Femur (tissue), 1 donor: ENCODE data around the gene DMRT2.

ENCODE experiments used
- DNase-seq: peaks from one replicate; pipeline ENCODE4 v3.0.0-alpha.2; 2017

The DMRT2 gene

GRCh38 chr9:1047591-1048230, 2.4 kb upstream of the DMRT2 start:
- peak; percentile 65 for DNase-seq

- DNase-seq = no peak
Measured at GRCh38 chr9:1048231-1048619, 1.9 kb upstream of the DMRT2 start.

DNA sequence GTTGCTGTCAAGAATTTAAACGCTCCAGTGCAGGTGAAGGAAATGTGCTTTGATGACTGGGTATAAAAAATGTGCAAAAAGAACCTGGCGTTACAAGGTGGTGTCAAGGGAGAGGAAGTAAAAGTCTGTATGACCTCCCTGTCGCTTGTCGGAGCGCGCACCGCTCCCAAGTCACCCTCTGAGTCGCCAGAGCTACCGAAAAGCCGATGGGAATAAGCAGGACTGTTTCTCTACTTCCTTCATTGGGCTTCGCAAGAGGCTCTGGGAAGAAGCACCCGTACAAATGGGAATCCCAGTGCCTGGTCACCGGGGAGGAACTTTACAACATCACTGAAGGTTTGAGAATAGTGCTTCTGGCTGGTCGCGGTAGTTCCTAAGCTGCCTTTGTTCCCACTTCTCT, 1.3 kb upstream of the DMRT2 start:
- DNase-seq = no peak

GRCh38 chr9:1049641-1050040, 516 bp upstream of the DMRT2 start:
- no peak for DNase-seq

- no peak for DNase-seq
Measured at GRCh38 chr9:1051210-1051583, 1.0 kb downstream of the DMRT2 start.

GRCh38 chr9:1051584-1052275, 1.6 kb downstream of the DMRT2 start:
- DNase-seq = no peak

DNA sequence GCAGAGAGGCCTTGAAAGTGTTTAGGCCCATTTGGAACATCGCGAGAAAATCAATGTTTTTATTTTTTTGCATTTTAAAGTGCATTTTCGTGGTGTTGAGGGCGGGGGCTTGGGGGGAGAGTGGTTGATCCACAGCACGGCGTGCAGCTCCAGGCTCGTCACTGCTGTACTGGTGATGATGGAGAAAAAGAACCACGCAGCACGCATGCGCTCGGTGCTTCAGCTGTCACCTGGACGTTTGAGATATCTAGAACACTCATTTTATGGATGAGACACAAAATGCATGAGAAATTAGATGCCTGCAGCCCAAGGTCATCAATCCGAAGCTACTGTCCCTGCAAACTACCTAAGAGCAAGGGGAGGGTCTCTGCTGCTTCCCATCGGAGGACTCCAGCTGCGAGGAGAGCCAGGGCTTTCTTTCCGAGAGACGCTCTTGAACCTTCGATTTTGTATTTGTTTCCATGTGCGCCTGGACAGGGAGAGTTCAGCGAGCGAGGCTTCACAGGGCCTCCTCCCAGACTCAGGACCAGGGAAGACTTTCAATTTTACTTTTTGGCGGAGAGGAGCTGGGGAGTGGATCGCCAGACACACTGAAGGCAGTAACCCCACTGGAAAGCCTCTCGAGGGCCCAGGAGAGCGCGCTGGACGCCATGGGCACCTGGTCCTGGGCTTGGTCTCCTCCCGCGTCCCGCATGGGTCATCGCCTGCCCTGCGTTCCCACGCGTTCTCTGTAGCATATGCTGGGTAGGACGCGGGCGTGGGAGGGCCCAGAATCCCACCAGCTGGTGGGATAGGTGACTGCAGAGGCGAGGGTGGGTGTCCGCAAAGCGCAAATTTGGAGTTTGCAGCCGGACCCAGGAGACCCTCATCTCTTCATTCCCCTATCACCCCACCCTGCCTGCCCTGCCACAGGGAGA, 2.5 kb downstream of the DMRT2 start:
- DNase-seq = no peak

- no peak for DNase-seq
Measured at GRCh38 chr9:1053282-1053621, 3.1 kb downstream of the DMRT2 start.

DNA sequence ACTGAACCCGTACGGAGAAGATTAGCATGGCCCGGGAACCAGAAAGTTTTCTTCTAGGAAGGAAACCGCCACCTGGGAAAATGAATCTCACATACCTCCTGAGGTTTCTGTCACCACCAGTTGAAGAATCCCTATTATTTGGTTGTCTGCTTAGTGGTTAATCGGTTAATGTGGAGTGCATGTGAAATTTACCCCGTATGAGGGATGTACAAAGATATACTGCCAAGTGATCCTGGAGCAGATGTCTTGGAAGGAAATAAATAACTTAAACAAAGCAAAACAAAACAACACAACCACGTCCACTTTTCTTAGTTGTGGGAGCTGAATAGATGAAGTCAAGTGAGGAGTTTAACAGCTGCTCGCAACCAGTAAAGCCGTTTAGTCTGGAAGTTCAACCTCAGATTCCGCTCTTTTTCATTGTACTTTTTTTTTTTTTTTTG, 3.8 kb downstream of the DMRT2 start:
- DNase-seq = no peak

DNA sequence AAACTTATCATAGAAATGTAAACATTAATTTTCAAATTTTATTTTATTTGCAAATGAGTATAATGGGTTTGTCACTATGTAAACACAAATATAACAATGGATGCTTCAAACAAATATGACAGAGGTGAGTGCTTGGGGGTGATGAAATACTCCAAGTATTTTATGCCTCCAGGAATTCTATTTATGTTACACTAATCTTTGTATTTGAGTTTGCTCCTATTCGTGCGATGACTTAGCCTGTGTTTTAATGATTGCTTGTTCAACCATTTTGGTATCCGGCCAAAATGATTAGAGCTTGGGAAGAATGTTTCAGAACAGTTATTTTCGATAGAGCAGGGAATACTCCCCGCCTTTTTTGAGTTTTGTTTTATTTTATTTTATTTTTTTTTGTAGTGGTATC, 5.0 kb downstream of the DMRT2 start:
- DNase-seq = no peak

- no peak for DNase-seq
Measured at GRCh38 chr9:1057910-1058309, 7.8 kb downstream of the DMRT2 start.

GRCh38 chr9:1058826-1059487, 8.8 kb downstream of the DMRT2 start:
- no peak for DNase-seq

DNA sequence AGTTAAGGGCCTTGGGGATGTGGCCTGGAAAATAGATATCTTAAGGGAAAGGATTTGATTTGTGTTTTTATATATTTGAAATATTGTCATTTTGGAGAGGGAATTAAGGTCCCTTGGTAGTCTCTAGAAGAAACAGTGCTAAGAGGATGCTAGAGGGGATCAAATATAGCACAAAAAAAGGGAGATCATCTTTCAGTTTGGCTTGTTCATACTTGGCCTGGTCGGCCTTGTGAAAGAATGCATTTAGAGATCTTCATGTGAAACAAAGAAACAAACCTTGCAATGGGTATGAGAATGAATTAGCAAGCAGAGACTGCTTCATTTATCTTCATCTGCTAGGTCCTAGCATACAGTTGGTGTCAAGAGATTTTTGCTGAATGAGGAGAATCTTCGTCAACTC, 15.0 kb downstream of the DMRT2 start:
- no peak for DNase-seq

- no peak for DNase-seq
Measured at GRCh38 chr9:1070692-1071091, 20.5 kb downstream of the DMRT2 start.

GRCh38 chr9:1071730-1072129, 21.6 kb downstream of the DMRT2 start:
- DNase-seq = no peak

- DNase-seq = no peak
Measured at GRCh38 chr9:1073497-1073896, 23.3 kb downstream of the DMRT2 start.

DNA sequence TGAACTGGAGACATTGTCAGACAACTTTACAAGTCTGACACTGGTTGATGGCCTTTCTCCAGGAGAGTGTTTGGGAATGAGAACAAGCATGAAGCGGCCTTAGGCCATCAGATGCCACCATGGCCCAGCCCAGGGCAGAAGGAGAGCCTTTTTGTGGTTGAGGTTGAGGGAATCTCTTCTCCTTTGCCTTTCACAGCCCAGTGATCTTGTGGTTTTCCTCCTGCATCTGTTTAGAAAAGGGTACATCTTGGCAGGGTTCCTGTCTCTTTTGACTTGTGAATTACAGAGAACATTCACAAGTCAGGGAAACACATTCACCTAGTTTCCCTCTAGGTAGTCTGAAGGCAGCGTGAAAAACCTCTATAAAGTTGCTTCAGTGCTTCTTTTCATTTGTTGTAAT, 27.5 kb downstream of the DMRT2 start:
- no peak for DNase-seq

GRCh38 chr9:1083325-1083913, 33.3 kb downstream of the DMRT2 start:
- DNase-seq = peak; percentile 72

- no peak for DNase-seq
Measured at GRCh38 chr9:1085086-1085485, 34.9 kb downstream of the DMRT2 start.

DNA sequence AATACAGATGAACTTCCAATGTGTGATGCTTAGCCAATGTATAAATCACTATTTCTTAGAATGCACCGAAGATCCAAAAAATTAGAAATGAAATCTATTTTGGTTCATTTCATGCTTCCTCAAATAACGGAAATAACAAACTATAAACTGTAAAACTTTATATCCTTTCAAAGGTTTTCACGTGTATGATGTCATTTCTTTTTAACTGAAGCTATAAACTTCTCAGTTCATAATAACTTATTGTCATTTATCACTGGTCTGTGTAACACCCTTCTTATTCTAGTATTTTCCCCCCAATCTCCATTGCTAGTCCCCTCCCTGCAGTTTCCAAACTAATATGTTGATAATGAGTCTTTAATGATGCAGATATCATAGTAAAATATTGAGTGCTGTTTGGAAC, 36.4 kb downstream of the DMRT2 start:
- no peak for DNase-seq

GRCh38 chr9:1087120-1087881, 37.1 kb downstream of the DMRT2 start:
- no peak for DNase-seq

DNA sequence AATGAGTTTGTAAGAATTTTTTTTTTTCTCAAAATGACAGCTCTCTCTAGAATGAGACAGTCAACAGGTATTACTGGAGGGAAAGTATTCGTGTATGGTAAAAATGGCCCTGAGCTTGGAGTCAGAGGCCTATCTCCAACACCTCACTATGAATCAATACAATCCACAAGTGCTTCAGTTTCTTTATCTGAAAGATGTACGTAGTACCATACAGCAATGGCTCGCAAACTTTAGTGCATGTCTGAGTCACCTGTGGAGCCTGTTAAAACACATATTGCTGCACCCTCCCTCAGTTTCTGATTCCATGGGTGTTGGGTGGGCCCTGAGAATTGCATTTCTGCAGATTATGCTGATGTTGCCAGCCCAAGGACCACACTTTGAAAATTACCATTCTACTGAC, 44.6 kb downstream of the DMRT2 start:
- no peak for DNase-seq
